GM21423 (cell line): Measurements from ENCODE around the gene EDAR.

Source experiments
- ATAC-seq: cut with Tn5 transposase; IDR thresholded peaks from one replicate; pipeline ENCODE4 v1.9.1; 2021; ENCODE audit warnings: mild to moderate bottlenecking, moderate library complexity; ENCODE audit not compliant: unreplicated experiment

The EDAR gene

GRCh38 chr2:108942231-108942825 lies 46.7 kb downstream of the EDAR start:
- ATAC-seq = no peak

GRCh38 chr2:108941767-108942166 lies 47.3 kb downstream of the EDAR start:
- ATAC-seq = no peak

DNA sequence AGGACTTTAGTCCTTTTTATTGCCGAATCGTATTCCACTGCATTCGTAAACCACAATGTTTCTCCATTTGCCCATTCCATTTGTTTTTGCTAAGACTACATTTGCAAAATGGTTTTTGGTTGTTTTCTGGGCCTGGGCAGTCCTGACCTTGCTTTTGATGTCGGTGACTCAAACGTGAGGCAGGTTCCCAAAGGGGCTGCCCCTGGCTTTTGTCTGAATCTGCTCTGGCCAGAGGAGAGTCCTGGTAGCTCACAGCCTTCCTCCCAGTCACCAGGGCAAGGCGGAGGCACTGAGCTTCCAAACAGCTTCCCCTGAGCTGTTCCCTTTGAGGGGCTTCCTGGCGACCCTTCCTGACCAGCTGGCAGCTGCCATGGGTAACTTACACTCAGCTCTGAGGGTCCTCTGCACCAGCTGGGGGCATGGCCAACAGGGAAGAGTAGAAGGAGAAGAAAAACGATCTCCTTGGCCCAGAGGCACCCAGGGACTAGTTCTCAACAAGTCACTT lies 47.8 kb downstream of the EDAR start:
- ATAC-seq = no peak

DNA sequence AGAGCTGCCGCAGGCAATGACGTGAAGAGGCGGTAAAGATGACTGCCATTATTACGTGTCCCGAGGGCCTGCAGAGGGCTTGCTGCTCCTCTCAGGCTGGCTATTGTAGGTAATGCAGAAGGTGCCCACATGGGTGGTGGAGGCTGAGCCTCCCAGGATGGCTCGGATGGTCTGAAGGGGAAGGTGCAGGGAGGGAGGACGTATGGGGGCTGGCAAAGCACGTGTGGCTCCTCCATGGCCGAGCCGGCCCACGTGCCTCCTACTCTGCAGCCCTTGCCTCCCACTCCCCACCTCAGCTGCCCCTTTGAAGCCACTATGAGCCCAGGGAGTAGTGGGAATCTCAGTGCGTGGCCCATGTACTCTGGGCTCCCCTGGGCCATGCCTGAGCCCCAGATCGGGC lies 48.9 kb downstream of the EDAR start:
- ATAC-seq = no peak

GRCh38 chr2:108938077-108938710 lies 50.8 kb downstream of the EDAR start:
- ATAC-seq = no peak

DNA sequence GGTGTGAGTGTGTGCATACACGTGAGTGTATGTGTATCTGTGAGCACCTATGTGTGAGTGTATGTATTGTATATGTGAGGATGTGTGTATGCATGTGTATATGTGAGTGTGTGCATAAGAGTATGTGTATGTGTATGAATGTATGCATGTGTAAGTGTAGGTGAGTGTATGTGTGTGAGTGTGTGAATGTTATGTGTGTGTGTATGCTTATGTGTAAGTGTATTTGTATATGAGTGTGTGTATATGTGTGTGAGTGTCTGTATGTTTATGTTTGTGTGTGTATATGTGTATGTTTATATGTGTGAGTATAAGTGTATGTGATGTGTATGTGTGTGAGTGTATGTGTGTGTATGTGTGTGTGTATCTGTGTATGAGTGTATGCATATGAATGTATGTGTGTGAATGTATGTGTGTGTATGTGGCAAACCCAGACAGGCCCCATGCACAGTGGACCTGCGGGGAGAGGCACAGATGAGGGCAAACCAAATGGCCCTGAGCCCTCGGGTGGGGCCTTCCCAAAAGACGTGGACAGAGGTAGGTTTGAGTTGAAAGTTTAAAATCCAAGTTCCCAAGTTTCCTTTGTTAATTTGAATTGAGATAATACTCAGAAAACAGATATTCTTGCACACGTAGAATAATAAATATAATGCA lies 51.5 kb downstream of the EDAR start:
- ATAC-seq = no peak

DNA sequence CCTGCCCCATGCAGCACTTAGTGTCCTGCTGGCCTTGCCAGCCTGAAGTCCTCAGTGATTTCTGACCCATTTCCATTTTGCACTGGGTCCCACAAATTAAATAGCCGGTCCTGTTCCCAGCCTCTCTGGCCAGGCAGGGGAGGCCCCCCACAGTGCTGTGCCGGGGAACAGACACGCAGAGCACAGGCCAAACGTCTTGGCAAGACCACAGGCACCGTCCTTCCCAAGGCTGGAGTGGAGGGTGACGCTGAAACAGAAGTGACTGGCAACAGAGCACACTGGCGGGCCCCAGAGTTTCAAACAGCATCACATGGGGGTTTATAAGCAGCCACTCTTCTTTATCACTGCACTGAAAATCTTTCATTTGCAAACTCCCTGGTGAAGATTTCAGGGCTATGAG lies 52.2 kb downstream of the EDAR start:
- ATAC-seq = no peak

DNA sequence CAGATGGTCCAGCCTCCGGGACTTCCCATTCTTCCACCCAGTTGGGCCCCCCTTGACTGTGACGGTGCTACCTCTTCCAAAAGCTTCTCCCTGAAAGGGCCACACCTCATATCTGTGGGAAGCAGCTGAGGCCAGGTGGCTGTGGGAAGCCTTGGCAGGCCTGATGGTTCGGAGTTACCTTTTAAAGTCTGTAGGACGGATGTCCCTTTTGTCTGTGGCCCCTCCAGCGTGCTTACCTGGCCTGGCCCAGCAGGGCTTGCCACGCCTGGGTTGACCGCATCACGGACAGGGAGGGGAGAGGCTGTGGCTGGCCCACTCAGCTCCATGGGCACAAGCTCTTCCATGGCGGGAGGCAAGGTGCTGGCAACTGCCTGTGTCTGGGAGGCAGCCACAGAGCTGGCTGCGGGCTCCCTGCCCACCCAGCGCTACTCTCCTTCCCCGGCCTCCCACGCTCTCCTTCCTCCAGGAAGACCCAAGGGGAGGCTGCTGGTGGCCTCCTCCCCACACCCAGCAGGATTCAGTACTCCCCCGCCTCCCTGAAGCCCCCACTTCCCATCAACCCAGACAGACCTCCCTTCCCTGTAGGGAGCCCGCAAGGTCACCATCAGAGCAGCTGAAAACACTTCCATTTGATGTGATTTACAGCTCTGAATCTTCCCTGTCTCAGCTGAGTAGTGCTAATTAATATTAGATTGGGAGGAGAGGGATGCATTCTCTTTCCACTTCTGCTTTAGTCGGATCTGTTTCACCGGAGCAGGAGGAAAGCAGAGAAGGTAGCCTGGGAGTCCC lies 52.8 kb downstream of the EDAR start:
- ATAC-seq = no peak

DNA sequence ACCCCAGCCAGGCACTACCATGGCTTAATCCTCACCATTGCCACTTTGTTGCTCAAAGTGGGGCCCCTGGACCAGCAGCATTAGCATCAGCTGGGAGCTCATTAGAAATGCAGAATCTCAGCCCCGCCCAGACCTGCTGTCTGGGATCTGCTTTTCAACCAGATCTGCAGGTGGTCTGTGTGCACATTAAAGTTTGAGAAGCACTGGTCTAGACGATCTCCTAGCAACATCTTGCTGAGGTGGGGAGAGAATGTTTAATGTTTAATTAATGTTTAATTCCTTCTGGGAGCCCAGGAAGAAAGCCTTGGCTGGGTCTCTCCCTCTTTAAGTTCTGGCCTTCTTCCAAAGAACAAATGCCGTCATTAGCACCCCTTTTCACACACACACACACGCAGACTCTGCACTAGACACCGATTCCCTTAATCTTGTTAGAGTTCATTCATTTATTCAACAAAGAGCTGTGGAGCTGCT lies 53.7 kb downstream of the EDAR start:
- ATAC-seq = no peak

- no peak for ATAC-seq
Observed at GRCh38 chr2:108934583-108935245, 54.3 kb downstream of the EDAR start.

GRCh38 chr2:108934151-108934550 lies 54.9 kb downstream of the EDAR start:
- ATAC-seq = no peak

DNA sequence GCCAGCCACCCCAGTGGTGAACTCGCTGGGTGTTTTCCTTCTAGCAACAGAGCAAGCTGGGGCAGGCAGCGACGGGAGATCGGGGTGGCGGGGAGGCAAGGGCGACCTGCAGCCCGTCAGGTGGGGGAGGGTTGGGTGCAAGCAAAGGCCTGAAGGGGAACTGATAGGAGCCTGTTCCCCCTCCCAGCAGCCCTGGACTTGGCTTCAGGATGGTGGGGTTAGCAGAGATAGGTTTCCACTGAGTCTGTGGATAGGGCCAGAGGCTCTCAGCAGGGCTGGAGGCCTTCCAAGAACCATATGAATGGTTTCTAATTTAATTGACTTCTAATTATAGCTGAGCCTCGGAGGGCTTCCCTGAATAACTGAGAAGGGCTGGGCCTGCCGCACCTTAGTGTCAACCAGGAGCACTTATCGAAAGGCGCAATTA lies 55.3 kb downstream of the EDAR start:
- no peak for ATAC-seq

GRCh38 chr2:108932736-108933332 lies 56.2 kb downstream of the EDAR start:
- ATAC-seq = no peak

DNA sequence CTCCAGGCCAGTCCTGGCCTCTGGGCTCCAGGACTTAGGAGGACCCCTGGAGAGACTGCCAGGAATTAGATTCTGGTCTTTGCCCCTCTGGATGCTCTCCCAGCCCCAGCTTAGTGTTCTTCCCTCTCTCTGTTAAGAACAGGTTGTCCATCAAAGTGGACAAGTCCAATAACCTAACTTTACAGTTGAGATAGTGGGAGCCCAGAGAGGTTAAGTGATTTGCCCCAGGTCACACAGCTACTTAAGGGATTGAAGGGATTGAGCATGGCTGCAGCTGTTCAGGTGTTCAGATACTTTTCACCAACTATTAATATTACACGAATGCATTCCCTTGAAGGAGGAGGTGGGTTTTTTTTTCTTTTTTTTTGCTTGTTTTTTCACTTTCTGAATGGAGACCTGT lies 57.6 kb downstream of the EDAR start:
- ATAC-seq = no peak

- no peak for ATAC-seq
Observed at GRCh38 chr2:108929807-108930425, 59.1 kb downstream of the EDAR start.

DNA sequence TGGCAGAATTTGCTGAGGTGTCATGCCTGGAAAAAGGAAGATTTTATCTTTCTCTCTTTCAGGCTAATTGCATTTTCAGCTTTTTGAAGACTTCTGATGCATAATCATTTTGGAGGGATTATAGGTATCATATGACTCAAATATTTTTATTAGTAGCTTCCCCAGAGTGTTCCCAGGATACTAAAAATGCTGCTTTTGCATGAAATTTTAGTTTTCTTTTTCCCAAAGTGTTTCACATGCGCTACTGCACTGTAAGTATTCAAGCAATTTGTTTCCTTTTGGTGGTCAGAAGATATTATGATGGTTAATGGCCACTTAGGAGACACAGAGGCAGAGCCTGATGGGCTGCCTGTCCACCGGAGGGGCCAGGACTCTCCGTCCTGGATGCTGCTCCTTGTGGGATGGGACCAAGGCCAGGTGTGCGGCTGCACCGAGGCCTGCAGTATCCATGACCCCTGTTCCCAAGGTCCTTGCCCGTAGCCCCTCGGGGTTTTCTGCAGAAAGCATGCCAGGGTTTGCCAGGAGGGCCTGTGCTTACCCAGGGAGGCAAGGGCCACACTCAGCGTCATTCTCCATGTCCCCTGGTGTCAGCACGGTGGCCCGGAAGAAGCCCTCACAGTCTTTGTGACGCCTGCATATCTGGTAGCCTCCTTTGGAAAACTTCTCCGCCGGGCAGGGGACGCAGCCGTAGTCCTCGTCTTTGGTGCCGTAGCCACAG lies 60.2 kb downstream of the EDAR start:
- no peak for ATAC-seq

DNA sequence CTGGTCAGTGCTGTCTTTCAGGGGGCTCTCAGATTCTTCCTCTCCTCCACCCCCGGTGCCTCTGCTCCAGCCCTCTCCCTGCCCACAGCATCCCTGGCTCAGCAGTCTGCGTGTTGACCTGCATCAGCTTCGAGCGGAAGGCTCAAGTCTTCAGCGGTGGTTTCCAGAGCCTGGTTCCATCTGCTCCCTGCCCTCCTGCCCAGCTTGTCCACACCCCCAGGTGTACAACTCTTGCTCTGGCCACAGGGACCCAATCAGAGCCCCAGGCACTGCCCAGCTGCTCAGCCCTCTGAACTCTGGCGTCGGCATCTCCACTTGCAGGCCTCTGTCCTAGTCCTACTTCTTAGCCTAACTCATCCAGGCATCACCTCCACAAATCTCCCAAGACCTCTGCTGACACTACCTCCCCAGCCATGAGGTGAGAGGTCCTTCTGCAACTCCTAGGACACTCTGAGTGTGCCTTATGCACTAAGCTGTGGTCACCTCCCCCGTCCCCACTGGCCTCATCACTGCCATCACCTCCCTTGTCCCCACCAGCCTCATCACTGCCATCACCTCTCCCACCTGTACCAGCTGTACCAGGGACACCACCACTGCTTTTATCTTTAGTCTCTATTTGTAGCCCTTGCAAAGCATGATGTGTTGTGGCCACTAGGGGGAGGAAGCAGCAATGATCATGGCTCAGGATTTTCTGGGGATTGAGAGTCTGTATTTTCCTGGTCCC lies 60.9 kb downstream of the EDAR start:
- ATAC-seq = no peak

- no peak for ATAC-seq
Observed at GRCh38 chr2:108927405-108927804, 61.6 kb downstream of the EDAR start.
